MM.1S (cell line): Measurements from ENCODE around the gene ZNF609.

Experiments used
- EZH2phosphoT487 ChIP-seq: fragments of 300-600 bp; sonication (generic); IDR thresholded peaks from 2 replicates; pipeline ENCODE4 v1.6.1; 2018; ENCODE audit warnings: antibody characterized with exemption, low read length
- TF ChIP-seq, protein P1 (sequence below): fragments of 300-600 bp; sonication (generic); IDR thresholded peaks from 2 replicates; pipeline ENCODE4 v1.5.1; 2016; ENCODE audit warnings: antibody characterized with exemption, low read length, mixed read lengths

DNA sequence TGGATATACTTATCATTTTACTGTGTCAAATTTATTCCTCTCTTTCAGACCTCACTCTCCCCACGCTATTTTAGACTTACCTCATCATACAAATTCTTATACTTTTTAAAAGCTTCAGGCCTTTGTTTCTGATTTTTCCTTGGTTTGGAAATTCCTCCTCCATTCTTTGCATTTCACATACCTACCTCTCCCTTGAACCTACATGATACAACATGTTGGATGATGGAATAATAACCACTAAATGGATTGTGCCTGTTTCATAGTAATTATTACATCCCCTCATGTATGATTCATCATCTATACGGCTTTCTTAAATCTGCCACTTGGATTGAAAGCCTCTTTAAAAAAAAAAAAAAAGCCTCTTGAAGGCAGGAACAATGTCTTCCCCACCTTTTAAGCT is 48.2 kb upstream of the ZNF609 start:
- TF ChIP-seq, protein P1, sequence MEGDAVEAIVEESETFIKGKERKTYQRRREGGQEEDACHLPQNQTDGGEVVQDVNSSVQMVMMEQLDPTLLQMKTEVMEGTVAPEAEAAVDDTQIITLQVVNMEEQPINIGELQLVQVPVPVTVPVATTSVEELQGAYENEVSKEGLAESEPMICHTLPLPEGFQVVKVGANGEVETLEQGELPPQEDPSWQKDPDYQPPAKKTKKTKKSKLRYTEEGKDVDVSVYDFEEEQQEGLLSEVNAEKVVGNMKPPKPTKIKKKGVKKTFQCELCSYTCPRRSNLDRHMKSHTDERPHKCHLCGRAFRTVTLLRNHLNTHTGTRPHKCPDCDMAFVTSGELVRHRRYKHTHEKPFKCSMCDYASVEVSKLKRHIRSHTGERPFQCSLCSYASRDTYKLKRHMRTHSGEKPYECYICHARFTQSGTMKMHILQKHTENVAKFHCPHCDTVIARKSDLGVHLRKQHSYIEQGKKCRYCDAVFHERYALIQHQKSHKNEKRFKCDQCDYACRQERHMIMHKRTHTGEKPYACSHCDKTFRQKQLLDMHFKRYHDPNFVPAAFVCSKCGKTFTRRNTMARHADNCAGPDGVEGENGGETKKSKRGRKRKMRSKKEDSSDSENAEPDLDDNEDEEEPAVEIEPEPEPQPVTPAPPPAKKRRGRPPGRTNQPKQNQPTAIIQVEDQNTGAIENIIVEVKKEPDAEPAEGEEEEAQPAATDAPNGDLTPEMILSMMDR, result no peak
- TF ChIP-seq EZH2phosphoT487, result no peak
